Pancreas (tissue), 10 donors: ENCODE measurements around the gene UGDH. TPM values are rescaled to one million over a fixed set of nuclear protein-coding genes. Genes with fewer than 3 reads are reported as not detected.

Experiments
- ATAC-seq, 4 donors: fragments of 200-7000 bp; cut with Tn5 transposase; one replicate each; pipeline versions ENCODE4 v1.8.0 to v1.9.1; 2020; ENCODE audit warnings: mild to moderate bottlenecking in 4 of 4, moderate library complexity in 4 of 4
- DNase-seq, 6 donors: peaks; one replicate each; pipeline ENCODE4 v3.0.0-alpha.2; 2020
- FAIRE-seq: peaks from 2 replicates; lab custom pipeline; 2012; peaks lifted over from hg19 to GRCh38; lab: Jason Lieb, UNC
- H3K27ac ChIP-seq, 4 donors: fragments of 200-600 bp; sonication (generic); 1 replicate in 3 of 4; 2 replicates in 1 of 4; pipeline versions ENCODE4 v1.5.0 to v1.8.0; 2020
- H3K27me3 ChIP-seq, 4 donors: fragments of 200-600 bp; one replicate each; pipeline ENCODE4 v1.8.0; 2021
- H3K36me3 ChIP-seq, 3 donors: fragments of 200-600 bp; sonication (generic) in 1 of 3; one replicate each; pipeline versions ENCODE4 v1.5.0 to v1.8.0; 2020 to 2021
- H3K4me1 ChIP-seq, 3 donors: fragments of 200-600 bp; one replicate each; pipeline ENCODE4 v1.8.0; 2021
- H3K4me3 ChIP-seq, 4 donors: fragments of 200-600 bp; sonication (generic) in 2 of 4; one replicate each; pipeline versions ENCODE4 v1.5.0 to v1.8.0; 2020 to 2021
- H3K9me3 ChIP-seq, 4 donors: fragments of 200-600 bp; one replicate each; pipeline ENCODE4 v1.8.0; 2021
- WGBS, 2 donors: extraction: QIAGEN DNeasy Blood & Tissue Kit; methylation state at CpG; one replicate each; pipeline ENCODE4 v1.1.7; 2013; 5-methylcytosine and 5-hydroxymethylcytosine counted together
- intact Hi-C, 3 donors: fragments of 100-400 bp; cut with DNase I; formaldehyde crosslinking; loops; one replicate each; pipeline versions ENCODE4 v1.11.1 to v1.14.2; 2022
- polyA plus RNA-seq, 2 donors: library from polyadenylated mRNA; stranded (reverse); fragments of 200-250 nt; gene quantifications; one replicate each; pipeline ENCODE4 v1.2.3, GENCODE V29; 2013
- total RNA-seq, 6 donors: library from RNA; stranded (reverse); fragmentation: NEBNext Ultra II Directional in 4 of 6; extraction: Animal tissue kit (Norgen Biotek cat#: 25700) in 4 of 6; gene quantifications; one replicate each; pipeline versions ENCODE4 v1.2.1 to v1.2.4, GENCODE V29; 2021 to 2023
- TF ChIP-seq, protein P1 (sequence below), 4 donors: fragments of 200-600 bp; sonication (generic) in 3 of 4; IDR thresholded peaks; one replicate each; pipeline versions ENCODE4 v1.5.0 to v1.8.0; 2021; ENCODE audit warnings: antibody characterized with exemption in 4 of 4
- donor health status: healthy with polysubstance abuse.
- donor health status: DM: no; HTN: no; CAD: no; lungs with moderate emphysema.
- donor health status: DM: no; HTN: no; CAD: no.
- donor health status: control.
- donor health status: control.
- donor health status: Bipolar disorder and iron deficiency.
- donor health status: DM: yes; HTN: yes; CAD: no.
- donor health status: DM: no; HTN: no; CAD: no.
- donor health status: DM: no; HTN: no; CAD: no.
- donor health status: DM: yes; HTN: yes; CAD: no.

Gene UGDH
- total and polyA plus RNA-seq, 8 donors = 7.0 to 84.8 (median 39.2) TPM

- no peak for FAIRE-seq
- TF ChIP-seq, protein P1, sequence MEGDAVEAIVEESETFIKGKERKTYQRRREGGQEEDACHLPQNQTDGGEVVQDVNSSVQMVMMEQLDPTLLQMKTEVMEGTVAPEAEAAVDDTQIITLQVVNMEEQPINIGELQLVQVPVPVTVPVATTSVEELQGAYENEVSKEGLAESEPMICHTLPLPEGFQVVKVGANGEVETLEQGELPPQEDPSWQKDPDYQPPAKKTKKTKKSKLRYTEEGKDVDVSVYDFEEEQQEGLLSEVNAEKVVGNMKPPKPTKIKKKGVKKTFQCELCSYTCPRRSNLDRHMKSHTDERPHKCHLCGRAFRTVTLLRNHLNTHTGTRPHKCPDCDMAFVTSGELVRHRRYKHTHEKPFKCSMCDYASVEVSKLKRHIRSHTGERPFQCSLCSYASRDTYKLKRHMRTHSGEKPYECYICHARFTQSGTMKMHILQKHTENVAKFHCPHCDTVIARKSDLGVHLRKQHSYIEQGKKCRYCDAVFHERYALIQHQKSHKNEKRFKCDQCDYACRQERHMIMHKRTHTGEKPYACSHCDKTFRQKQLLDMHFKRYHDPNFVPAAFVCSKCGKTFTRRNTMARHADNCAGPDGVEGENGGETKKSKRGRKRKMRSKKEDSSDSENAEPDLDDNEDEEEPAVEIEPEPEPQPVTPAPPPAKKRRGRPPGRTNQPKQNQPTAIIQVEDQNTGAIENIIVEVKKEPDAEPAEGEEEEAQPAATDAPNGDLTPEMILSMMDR (IDR thresholded peaks at IDR 0.05) = no peak
- no peak for DNase-seq
- H3K27ac ChIP-seq = no peak overlapping the region
- intact Hi-C loops = no loop called here
- no peaks in the 10 kb centered on the region for H3K4me1 ChIP-seq
- peaks cover 0 to 52% (median 16%) of the 10 kb centered on the region in 3 donors for H3K36me3 ChIP-seq
- ATAC-seq = no peak
- no peaks in the 10 kb centered on the region for H3K27me3 ChIP-seq
- H3K4me3 ChIP-seq = no peak overlapping the region
- no peaks in the 10 kb centered on the region for H3K9me3 ChIP-seq
Measured at GRCh38 chr4:39498727-39499020, 28.6 kb downstream of the UGDH start.

DNA sequence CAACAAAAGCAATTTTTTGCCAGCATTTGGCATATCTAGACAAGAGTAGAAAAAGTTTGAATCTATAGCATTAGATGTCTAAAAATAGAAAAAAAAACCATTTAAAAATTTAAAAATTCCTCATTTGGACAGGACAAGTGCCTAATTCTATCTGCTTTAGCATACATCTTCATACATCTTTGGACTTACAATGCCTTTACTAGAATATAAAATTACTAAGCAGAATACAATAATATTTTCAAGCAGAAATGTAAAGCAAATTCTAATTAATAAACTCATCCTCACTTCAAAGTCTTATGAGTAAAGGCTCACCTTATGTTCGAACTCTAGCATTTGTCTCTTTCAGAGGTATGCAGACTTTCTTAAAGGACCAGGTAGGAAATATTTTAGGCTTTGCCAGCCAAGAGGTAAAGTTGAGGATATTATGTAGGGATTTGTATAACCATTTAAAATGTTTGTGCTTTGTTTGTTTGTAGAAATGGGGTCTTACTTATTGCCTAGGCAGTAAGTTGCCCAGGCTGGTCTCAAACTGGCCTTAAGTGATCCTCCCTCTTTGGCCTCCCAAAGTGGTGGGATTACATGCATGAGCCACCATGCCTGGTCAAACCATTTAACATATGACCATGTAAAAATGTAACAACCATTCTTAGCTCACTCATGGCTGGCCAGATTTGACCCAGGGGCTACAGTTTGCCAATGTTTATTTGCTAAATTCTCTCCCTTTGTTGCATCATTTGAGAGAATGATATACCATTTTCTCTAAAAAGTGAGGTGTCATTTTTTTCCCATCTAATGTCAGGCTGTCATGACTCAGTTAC is 29.1 kb downstream of the UGDH start:
- intact Hi-C loops = no loop called here
- H3K4me1 ChIP-seq = no peaks in the 10 kb centered on the region
- no peak overlapping the region for H3K27ac ChIP-seq
- no peaks in the 10 kb centered on the region for H3K9me3 ChIP-seq
- H3K4me3 ChIP-seq = no peak overlapping the region
- H3K27me3 ChIP-seq = no peaks in the 10 kb centered on the region
- no peak for ATAC-seq
- 86 to 90% methylated on average over 1 of the region's 1 CpG for WGBS, 2 donors
- peaks cover 0 to 46% (median 11%) of the 10 kb centered on the region in 3 donors for H3K36me3 ChIP-seq
- no peak for DNase-seq
- no peak for FAIRE-seq
- TF ChIP-seq, protein P1 (IDR thresholded peaks at IDR 0.05) = no peak

GRCh38 chr4:39495446-39496213 is 31.6 kb downstream of the UGDH start:
- DNase-seq = no peak
- Histone ChIP-seq H3K4me1 (no peaks in the 10 kb centered on the region), H3K4me3 (no peak overlapping the region), H3K36me3 (peaks cover 0 to 24% (median 7%) of the 10 kb centered on the region in 3 donors), H3K9me3 (no peaks in the 10 kb centered on the region), H3K27ac (no peak overlapping the region), H3K27me3 (no peaks in the 10 kb centered on the region)
- intact Hi-C loops = no loop called here
- peak in 3 of 4 donors; percentile 23 to 41 (median 32) for ATAC-seq
- FAIRE-seq = no peak
- TF ChIP-seq, protein P1 (IDR thresholded peaks at IDR 0.05) = no peak
- WGBS, 2 donors = 45 to 57% methylated on average over 4 of the region's 4 CpGs

DNA sequence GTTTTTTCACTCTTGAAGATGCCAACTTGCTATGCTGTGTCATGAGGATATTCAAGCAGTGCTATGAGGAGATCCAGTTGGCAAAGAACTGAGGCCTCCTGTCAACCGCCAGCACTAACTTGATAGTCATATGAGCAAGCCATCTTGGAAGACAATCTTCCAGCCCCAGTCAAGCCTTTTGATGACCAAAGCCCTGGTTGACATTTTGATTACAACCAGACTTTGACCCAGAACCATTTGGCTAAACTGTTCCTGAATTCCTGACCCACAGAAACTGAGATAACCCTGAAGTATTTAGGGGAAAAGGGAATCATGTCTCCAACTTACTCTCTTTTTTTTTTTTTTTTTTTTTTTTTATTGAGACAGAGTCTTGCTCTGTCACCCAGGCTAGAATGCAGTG is 32.9 kb downstream of the UGDH start:
- WGBS, 2 donors = 96 to 100% methylated on average over 1 of the region's 1 CpG
- H3K27ac ChIP-seq = no peak overlapping the region
- DNase-seq (no peak), ATAC-seq (no peak), FAIRE-seq (no peak)
- no peak overlapping the region for H3K4me3 ChIP-seq
- H3K4me1 ChIP-seq = no peaks in the 10 kb centered on the region
- H3K36me3 ChIP-seq = peaks cover 0 to 11% (median 3%) of the 10 kb centered on the region in 3 donors
- TF ChIP-seq, protein P1 (IDR thresholded peaks at IDR 0.05) = no peak
- intact Hi-C loops = no loop called here
- H3K27me3 ChIP-seq = no peaks in the 10 kb centered on the region
- H3K9me3 ChIP-seq = no peaks in the 10 kb centered on the region

DNA sequence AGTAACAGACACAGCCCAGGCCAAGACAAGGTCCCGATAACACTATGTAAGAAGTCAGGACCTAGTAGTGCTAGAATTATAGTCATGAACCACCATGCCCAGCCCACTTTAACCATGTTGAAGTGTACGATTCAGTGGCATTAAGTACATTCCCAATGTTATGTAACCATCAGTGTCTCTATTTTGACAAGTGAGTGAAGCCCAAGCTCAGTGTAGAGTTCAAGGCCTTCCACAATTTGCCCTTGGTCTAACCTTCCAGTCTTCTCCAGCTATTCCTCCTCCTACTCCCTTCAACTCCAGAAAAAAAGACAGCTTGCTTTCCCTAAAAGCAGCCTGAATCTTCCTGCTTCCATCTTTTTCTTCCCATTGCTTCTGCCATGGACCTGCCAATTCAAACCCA is 36.9 kb downstream of the UGDH start:
- ATAC-seq (no peak), DNase-seq (no peak), FAIRE-seq (no peak)
- no peaks in the 10 kb centered on the region for H3K4me1 ChIP-seq
- intact Hi-C loops = no loop called here
- no peak overlapping the region for H3K4me3 ChIP-seq
- no peaks in the 10 kb centered on the region for H3K9me3 ChIP-seq
- no peaks in the 10 kb centered on the region for H3K36me3 ChIP-seq
- TF ChIP-seq, protein P1 (IDR thresholded peaks at IDR 0.05) = no peak
- H3K27me3 ChIP-seq = no peaks in the 10 kb centered on the region
- 83 to 86% methylated on average over 2 of the region's 2 CpGs for WGBS, 2 donors
- no peak overlapping the region for H3K27ac ChIP-seq
